HG03460 (cell line): Measurements from ENCODE around the gene HP.
"Not testable (repeated sequence)": the region's sequence is repeated elsewhere in the genome, so short reads cannot be mapped to it uniquely, and the experiment has no call there.

Source experiments
- ATAC-seq: cut with Tn5 transposase; IDR thresholded peaks from one replicate; pipeline ENCODE4 v1.9.1; 2021; ENCODE audit not compliant: unreplicated experiment

The HP gene

GRCh38 chr16:72042157-72042660 lies 12.1 kb upstream of the HP start:
- ATAC-seq, result no peak

GRCh38 chr16:72043058-72043457 lies 11.2 kb upstream of the HP start:
- no peak for ATAC-seq

GRCh38 chr16:72043539-72043938 lies 10.8 kb upstream of the HP start:
- no peak for ATAC-seq

- no peak for ATAC-seq
Observed at GRCh38 chr16:72044296-72044695, 10.0 kb upstream of the HP start.

- no peak for ATAC-seq
Observed at GRCh38 chr16:72044825-72045359, 9.4 kb upstream of the HP start.

- no peak for ATAC-seq
Observed at GRCh38 chr16:72049110-72049509, 5.2 kb upstream of the HP start.

GRCh38 chr16:72050769-72051464 lies 3.4 kb upstream of the HP start:
- no peak for ATAC-seq

GRCh38 chr16:72051818-72052217 lies 2.5 kb upstream of the HP start:
- no peak for ATAC-seq

- no peak for ATAC-seq
Observed at GRCh38 chr16:72055911-72056310, 1.6 kb downstream of the HP start.

- ATAC-seq, result not testable (repeated sequence)
Observed at GRCh38 chr16:72057313-72057712, 3.0 kb downstream of the HP start.

- ATAC-seq, result not testable (repeated sequence)
Observed at GRCh38 chr16:72059060-72059459, 4.8 kb downstream of the HP start.

- ATAC-seq, result no peak
Observed at GRCh38 chr16:72060405-72060804, 6.1 kb downstream of the HP start.

GRCh38 chr16:72061564-72061963 lies 7.3 kb downstream of the HP start:
- no peak for ATAC-seq

GRCh38 chr16:72064361-72064894 lies 10.1 kb downstream of the HP start:
- no peak for ATAC-seq

- no peak for ATAC-seq
Observed at GRCh38 chr16:72066747-72067146, 12.4 kb downstream of the HP start.

- ATAC-seq, result no peak
Observed at GRCh38 chr16:72068930-72069329, 14.6 kb downstream of the HP start.

GRCh38 chr16:72072514-72073342 lies 18.4 kb downstream of the HP start:
- no peak for ATAC-seq

- ATAC-seq, result no peak
Observed at GRCh38 chr16:72073560-72074230, 19.4 kb downstream of the HP start.

GRCh38 chr16:72075067-72075466 lies 20.8 kb downstream of the HP start:
- not testable (repeated sequence) for ATAC-seq

- not testable (repeated sequence) for ATAC-seq
Observed at GRCh38 chr16:72076991-72077706, 22.8 kb downstream of the HP start.
